Measurements from ENCODE around the gene OR2L2. TPM values are rescaled to one million over a fixed set of nuclear protein-coding genes. Genes with fewer than 3 reads are reported as not detected.

OR2L2 gene
- total and polyA plus RNA-seq, 10 donors: 0.04 to 5.2 (median 0.89) TPM

- 51 to 71% (median 57%) methylated on average over 1 of the region's 1 CpG for WGBS, 5 donors
- Histone ChIP-seq H3K4me3 (no peak overlapping the region), H3K27me3 (replicated peaks in 1 of 7) (no peaks in the 10 kb centered on the region), H3K36me3 (no peaks in the 10 kb centered on the region), H3K27ac (no peak overlapping the region), H3K4me1 (no peaks in the 10 kb centered on the region), H3K9me3 (peaks cover 8 to 58% (median 51%) of the 10 kb centered on the region in 8 donors)
- no peak for DNase-seq
- intact Hi-C loops (cut with DNase I; ENCODE audit: low total_unique reads): no loop called here
- no peak for TF ChIP-seq CTCF (IDR thresholded peaks at IDR 0.05 in 8 of 11, conservative IDR thresholded peaks at IDR 0.05 in 3 of 11)
- no peak for TF ChIP-seq POLR2A (IDR thresholded peaks at IDR 0.05)
- TF ChIP-seq POLR2AphosphoS5 (IDR thresholded peaks at IDR 0.05): no peak
These were observed 22.1 kb upstream of the OR2L2 start for GRCh38 chr1:248007778-248008177.

GRCh38 chr1:248009681-248010080 lies 20.2 kb upstream of the OR2L2 start:
- Histone ChIP-seq H3K36me3 (no peaks in the 10 kb centered on the region), H3K27me3 (replicated peaks in 1 of 7) (no peaks in the 10 kb centered on the region), H3K9me3 (peaks cover 8 to 57% (median 50%) of the 10 kb centered on the region in 8 donors), H3K4me3 (no peak overlapping the region), H3K27ac (no peak overlapping the region), H3K4me1 (no peaks in the 10 kb centered on the region)
- TF ChIP-seq POLR2AphosphoS5 (IDR thresholded peaks at IDR 0.05) (no peak), POLR2A (IDR thresholded peaks at IDR 0.05) (no peak), CTCF (IDR thresholded peaks at IDR 0.05 in 8 of 11, conservative IDR thresholded peaks at IDR 0.05 in 3 of 11) (no peak)
- 84 to 91% (median 86%) methylated on average over 3 of the region's 3 CpGs for WGBS, 5 donors
- intact Hi-C loops (cut with DNase I; ENCODE audit: low total_unique reads): no loop called here
- DNase-seq: no peak

- intact Hi-C loops (cut with DNase I; ENCODE audit: low total_unique reads): no loop called here
- H3K27ac ChIP-seq: no peak within 1 kb of the TSS
- peaks cover 8 to 43% (median 40%) of the 10 kb centered on the region in 8 donors for H3K9me3 ChIP-seq
- WGBS, 5 donors: 91 to 95% (median 94%) methylated on average over 2 of the region's 2 CpGs
- H3K27me3 ChIP-seq (replicated peaks in 1 of 7): no peaks in the 10 kb centered on the region
- TF ChIP-seq CTCF (IDR thresholded peaks at IDR 0.05 in 8 of 11, conservative IDR thresholded peaks at IDR 0.05 in 3 of 11) (no peak), POLR2AphosphoS5 (IDR thresholded peaks at IDR 0.05) (no peak), POLR2A (IDR thresholded peaks at IDR 0.05) (no peak)
- DNase-seq: no peak
- H3K36me3 ChIP-seq: no peaks in the 10 kb centered on the region
- H3K4me3 ChIP-seq: no peak within 1 kb of the TSS
- H3K4me1 ChIP-seq: no peaks in the 10 kb centered on the region
These were observed 16.6 kb upstream of the OR2L2 start, which contains the start of gene OR2L5 for GRCh38 chr1:248013229-248013710. OR2L5 (plus strand) TSS chr1:248013660; CDS start chr1:248021948, 8,288 bp downstream.

- Histone ChIP-seq H3K27ac (no peak overlapping the region), H3K27me3 (replicated peaks in 1 of 7) (no peaks in the 10 kb centered on the region), H3K4me1 (no peaks in the 10 kb centered on the region), H3K9me3 (peaks cover 0 to 18% (median 16%) of the 10 kb centered on the region in 8 donors), H3K36me3 (no peaks in the 10 kb centered on the region), H3K4me3 (no peak overlapping the region)
- 74 to 94% (median 84%) methylated on average over 1 of the region's 1 CpG for WGBS, 5 donors
- no peak for TF ChIP-seq POLR2AphosphoS5 (IDR thresholded peaks at IDR 0.05)
- no peak for TF ChIP-seq POLR2A (IDR thresholded peaks at IDR 0.05)
- TF ChIP-seq CTCF (IDR thresholded peaks at IDR 0.05 in 8 of 11, conservative IDR thresholded peaks at IDR 0.05 in 3 of 11): no peak
- no peak for DNase-seq
- intact Hi-C loops (cut with DNase I; ENCODE audit: low total_unique reads): no loop called here
These were observed 14.1 kb upstream of the OR2L2 start for GRCh38 chr1:248015803-248016202.

All from spleen (tissue), 11 donors.